NK-92 (cell line): ENCODE results near the gene SEMA5A.

Experiments used
- DNase-seq: peaks from one replicate; lab custom pipeline; 2025; ENCODE audit not compliant: unreplicated experiment; lab: John Stamatoyannopoulos, UW

Gene SEMA5A

GRCh38 chr5:9523090-9523823 lies 22.6 kb downstream of the SEMA5A start:
- DNase-seq: no peak

DNA sequence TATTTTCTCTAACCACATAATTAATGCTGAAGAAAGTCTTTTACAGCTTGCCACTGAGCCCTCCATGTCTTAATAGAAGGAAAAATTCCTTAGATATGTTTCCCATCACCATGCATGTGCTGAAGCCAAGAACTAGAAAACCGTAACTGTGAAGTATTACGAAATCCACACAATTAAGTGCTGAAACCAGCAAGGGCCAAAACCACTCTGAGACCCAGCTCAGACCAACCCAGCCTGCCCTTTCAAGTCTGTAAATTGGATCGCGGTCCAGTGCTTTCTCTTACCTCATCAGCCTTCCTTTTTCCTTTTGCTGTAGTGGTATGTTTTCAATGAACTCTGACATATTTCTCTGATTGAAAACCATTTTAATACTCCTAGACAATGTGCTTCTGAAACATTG lies 26.3 kb downstream of the SEMA5A start:
- no peak for DNase-seq

DNA sequence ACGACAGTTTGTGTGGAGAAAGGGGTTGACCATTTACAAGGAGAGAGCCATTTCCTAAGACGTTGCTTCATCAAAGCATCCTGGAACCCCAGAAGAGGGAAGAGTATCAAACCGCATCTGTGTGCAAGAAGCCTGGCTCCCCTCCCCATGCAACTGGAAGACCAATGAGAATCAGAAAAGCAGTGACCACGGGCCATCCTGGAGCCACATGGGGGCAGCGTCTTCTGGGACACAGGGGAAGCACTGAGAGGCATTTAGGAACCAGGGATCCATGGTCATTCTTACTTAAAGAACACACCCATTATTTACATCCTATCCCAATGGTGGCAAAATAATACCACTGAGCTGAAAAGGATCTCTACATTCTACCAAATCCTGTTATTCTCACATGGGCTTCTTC lies 29.3 kb downstream of the SEMA5A start:
- DNase-seq: no peak

DNA sequence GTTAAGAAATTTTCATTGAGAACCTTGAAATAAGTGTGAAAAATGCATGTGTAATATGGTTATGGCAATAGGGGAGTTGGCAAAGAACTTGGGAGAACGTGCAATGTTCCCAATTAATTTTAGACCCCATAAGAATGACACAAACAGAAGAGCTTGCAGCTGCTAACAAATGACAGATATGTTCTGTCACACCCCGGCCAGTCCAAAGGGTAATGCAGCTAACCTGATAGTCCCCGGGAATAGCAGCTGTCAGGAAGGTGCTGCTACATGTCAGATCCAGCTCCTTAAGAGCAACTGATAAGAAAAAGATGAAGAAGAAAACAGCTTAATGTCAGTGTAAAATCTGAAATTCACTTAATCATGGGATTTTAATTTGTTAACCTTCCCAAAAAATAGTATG lies 30.4 kb downstream of the SEMA5A start:
- no peak for DNase-seq

DNA sequence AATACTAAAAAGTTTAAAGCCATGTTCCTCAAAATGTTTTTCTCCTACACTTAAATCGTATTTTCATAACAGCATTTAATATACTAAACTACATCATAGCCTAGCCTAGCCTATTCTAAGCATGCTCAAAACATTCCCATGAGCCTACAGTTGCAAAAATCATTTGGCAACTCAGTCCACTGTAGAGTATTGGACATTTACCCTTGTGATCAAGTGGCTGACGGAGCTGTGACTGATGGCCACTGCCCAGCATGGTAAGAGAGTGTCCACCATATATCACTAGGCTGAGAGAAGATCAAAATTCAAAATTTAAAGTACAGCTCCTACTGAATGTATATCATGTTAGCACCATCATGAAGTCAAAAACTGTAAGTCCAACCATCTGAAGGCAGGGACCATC lies 30.9 kb downstream of the SEMA5A start:
- no peak for DNase-seq

GRCh38 chr5:9513827-9514226 lies 32.0 kb downstream of the SEMA5A start:
- DNase-seq: no peak

DNA sequence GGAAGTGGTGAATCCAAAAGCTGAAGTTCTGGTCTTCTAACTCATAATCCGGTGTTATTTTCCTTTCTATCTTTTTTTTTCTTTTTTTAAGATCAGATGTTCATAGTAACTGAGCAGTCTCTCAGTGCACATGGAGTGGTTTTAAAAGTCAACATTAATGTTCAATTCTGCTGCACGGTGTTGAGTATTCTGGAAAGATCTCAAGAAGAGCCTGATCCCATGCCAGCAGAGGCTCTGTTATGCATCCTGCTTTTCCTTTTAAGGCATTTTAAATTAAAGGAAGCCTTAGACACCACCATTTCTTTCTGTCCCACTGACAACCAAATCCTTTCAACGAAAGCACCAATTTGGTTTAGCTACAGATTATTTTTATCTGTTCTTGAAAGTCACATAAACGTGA lies 33.4 kb downstream of the SEMA5A start:
- DNase-seq: no peak

DNA sequence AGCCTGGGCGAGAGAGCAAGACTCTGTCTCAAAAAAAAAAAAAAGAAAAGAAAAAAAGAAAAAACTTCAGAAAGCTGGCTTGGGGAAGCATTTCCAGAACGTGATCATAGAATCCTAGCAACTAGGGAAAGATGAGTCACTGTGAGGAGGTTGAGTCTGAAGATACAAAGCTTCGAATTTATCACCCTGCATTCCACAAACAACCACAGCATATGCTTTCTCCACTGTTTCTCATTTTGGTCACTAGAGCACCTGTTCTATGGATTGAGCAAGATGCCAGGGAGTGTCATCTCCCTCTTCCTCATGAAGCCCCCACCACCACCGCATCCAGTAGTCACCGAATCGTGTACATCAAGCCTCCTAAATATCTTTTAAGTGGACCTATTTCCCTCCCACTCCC lies 37.9 kb downstream of the SEMA5A start:
- no peak for DNase-seq

GRCh38 chr5:9505225-9505624 lies 40.6 kb downstream of the SEMA5A start:
- DNase-seq: no peak

DNA sequence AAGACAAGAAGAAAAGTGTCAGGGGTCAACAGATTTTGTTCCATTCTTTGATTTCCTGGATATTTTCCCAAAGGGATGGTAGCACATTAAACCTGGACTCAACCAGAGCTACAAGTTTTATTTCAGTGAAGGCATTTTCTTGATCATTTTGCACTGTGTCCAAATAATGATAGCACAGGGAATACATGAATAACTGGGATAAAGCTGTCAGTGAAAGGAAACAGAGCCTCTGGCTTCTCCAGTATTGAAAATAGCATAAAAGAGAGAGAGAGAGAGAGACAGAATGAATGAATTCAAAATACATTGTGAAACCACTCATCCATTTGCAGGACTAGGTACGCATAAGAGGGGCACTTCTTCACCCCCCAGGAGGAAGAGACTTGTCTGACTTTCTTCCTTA lies 43.0 kb downstream of the SEMA5A start:
- no peak for DNase-seq

DNA sequence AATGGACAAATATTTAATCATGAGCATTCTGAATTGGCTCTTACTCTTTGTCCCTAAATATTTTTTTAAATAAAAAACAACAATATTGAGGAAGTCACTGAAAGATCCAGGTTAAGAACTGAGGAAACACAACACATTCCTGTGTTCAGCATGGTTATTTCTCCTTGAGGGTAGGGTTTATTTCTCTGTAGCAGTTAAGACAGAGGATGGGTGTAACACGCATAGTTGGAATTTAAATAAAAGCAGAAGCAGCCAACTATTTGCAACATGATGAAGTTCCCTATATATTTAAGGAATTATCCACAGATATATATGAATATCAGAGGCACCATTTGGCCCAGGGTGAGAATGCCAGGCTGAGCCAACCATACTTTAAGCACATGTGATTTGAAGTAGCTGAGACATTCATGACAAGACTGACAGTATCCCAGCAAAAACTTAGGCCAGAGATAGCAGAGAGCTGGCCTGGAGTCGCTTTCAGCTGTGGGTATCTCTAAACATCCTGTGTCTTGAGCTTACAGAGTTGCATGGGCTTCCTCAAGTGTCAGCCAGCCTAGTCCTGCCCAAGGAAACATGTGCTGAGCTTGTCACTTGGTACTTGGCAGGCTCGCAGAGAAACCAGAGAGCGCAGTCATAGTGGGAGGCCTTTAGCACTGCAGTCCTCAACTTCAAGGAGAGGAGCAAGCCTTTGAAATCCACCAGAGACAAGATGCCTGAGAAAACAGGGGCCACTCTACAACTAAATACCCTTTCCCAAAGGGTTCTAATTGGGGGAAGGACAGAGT lies 43.6 kb downstream of the SEMA5A start:
- DNase-seq: no peak

DNA sequence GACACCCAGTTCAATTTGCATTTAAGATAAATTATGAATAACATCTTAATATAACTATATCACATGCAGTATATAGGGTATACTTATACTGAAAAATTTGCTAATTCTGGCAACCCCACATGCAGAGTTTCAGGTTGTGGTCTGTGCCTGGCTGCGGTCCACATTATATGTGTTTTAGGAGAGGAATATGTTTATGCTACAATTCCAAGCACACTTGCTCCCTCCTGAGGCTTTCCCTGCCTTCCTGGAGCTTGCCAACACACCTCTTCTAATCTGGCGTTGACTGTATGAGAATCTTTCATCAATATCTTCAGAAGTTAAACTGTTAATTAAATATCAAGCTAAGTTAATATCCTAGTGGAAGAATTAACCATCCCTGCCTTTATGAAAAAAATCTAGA lies 45.2 kb downstream of the SEMA5A start:
- DNase-seq: no peak

DNA sequence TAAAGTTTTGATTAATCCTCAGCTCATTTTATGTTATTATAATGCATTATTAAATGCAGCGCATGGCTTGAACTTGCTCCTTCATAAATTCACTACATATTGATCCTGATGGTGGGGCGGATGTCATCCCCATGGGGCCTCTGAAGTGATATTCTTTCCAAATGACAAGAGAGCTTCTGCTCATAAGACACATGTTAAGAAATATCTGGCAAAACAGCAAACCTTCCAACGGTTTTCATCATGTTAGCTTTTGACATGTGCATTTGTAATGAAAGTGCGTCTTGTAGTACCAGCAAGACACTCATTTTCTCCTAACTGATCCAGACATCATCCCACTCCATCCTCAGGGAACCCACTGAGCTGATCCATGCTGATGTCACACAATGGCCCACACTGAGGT lies 45.7 kb downstream of the SEMA5A start:
- DNase-seq: no peak

DNA sequence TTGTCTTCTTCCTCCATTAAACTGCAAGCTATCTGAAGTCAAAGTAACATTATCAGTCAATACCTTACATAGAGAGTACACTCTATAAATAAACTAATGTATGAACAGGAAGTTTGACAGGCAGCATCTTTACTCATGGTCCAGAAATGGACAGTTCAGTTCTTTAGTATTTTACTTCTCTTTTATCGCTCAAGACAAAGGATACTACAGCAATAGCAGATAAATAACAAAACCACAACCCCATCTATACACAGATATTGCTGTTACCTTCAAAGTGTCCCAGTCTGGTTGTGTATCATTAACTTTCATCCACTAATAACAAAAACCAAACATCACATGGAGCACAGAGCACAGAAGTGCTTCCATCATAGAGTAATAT lies 46.4 kb downstream of the SEMA5A start:
- no peak for DNase-seq

GRCh38 chr5:9498541-9499497 lies 47.1 kb downstream of the SEMA5A start:
- no peak for DNase-seq

DNA sequence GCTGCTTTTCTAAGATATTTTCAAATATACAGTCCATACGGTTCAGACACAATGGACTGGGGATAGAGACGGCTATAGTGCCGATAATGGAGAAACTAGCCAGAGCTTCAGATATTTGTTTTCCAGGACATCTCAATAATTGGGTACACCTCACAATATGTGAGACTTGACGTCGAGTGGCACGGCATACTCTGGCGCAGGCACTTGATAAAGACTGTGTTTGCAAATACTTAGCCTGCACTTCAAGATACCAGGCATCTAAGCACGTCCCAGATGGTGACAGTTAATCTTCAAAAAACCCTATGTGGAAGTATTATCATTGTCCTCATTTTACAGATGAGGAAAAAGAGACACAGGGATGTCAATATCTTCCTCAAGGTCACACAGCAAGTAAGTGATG lies 48.5 kb downstream of the SEMA5A start:
- DNase-seq: no peak

DNA sequence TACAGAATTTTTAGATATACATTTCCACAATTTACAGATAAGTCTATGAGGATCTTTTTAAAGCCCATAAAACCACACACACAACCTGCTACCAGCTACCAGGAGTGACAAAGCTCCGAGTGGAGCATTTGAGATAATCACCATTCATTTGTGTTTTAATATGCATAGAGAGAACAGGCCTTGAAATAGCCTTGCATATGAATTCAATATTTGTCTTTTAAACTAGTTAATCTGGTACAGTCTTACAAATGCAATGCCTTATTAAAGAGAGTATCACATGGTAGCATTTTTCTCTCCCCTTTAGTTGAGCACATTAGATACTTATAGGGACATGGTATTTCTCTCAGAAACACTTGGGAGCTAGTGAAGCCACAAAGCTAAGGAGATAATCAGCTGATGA lies 49.1 kb downstream of the SEMA5A start:
- DNase-seq: no peak

DNA sequence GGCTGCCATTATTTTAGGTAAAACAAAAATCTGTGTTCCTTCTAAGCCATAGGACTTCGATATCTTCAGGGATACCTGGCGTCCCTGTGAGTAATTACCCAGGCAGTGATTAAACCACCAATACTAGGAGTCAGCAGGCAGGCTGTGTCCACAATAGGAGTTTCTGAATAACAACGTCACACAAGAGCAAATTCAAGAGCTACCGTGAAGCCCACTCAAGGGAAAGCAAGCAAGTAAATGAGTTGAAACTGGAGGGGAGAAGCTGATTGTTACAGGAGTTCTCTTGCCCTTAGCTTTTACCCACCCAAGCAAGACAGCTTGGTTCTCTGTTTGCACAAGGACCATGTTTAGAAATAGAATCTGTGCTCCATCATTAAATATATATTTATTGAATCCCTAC lies 50.8 kb downstream of the SEMA5A start:
- no peak for DNase-seq

- DNase-seq: no peak
Observed at GRCh38 chr5:9494301-9494700, 51.6 kb downstream of the SEMA5A start.

GRCh38 chr5:9490494-9491097 lies 55.3 kb downstream of the SEMA5A start:
- DNase-seq: no peak

DNA sequence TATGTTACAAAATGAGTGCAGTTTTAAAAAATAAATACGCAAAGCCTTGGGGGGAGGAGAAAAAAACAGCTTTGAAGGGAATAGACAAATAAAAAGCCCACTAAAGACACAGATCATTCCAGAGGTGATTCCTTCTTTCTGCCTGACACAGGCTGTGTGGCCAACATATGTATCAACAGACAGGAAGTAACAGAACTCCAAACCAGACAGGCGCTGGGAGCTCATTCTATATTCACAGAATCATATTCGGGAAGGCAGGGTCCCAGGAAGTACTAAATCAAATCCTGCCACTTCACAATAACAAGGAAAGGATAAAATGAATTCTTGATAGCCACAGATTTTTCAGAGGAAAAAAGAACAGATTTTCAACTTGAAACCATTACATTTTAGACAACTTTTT lies 62.1 kb downstream of the SEMA5A start:
- DNase-seq: no peak
